Measurements from ENCODE around the gene PXMP4. TPM values are rescaled to one million over a fixed set of nuclear protein-coding genes. Genes with fewer than 3 reads are reported as not detected.

Gene PXMP4
- total and polyA plus RNA-seq, 9 of the 15 experiments (the other 6 are each of a cell fraction or from before 2014, with no cell fraction given), result 4.8 to 29.1 (median 6.8) TPM

GRCh38 chr20:33666293-33667244, 53.5 kb downstream of the PXMP4 start, which contains the start of gene ACTL10:
Gene ACTL10 (plus strand): TSS chr20:33666943. CDS start chr20:33667498, 555 bp downstream.
- CTCF ChIA-PET (ENCODE audit: low intra/inter-chr PET ratio), result interaction anchor here (0.7 kb wide), 1 partner anchor 65 kb away, joined by 3 read pairs; the partner anchor contains the start of gene ZNF341
- H2AFZ ChIP-seq (ENCODE audit: low read depth, low read length), result no peak within 1 kb of the TSS
- peaks cover under 1% of the 10 kb centered on the region; the same call in 1 of the 2 replicates for H4K20me1 ChIP-seq (replicated peaks; ENCODE audit: control insufficient read depth, insufficient read depth, low read length)
- POLR2A ChIA-PET, result interaction anchor here (0.5 to 5.4 kb wide), 10 partner anchors 8 to 242 kb away, joined by 3 to 51 read pairs (median 4); partner anchors contain the start of gene PXMP4
- H3K36me3 ChIP-seq (ENCODE audit: control insufficient read depth, insufficient read depth, low read length), result peaks cover 46% of the 10 kb centered on the region; the same call in 2 of the 3 replicates
- H3K9me1 ChIP-seq (ENCODE audit: control insufficient read depth, insufficient read depth, low read length), result no peaks in the 10 kb centered on the region
- intact Hi-C loops (cut with micrococcal nuclease) (loop anchor here (2.0 kb wide), 1 partner anchor 66 kb away; no protein-coding TSS in a partner anchor), in situ Hi-C loops (cut with MboI) (loop anchor here (5.0 kb wide), 1 partner anchor 61 kb away; no protein-coding TSS in a partner anchor)
- H3K9ac ChIP-seq (ENCODE audit: insufficient read depth in 1 of 2, low read depth in 2 of 2, low read length in 2 of 2), result peak within 1 kb of the TSS; percentile 12 to 84; a peak in 2 of 4 replicates
- H3K27me3 ChIP-seq (ENCODE audit: control insufficient read depth in 2 of 2, insufficient read depth in 2 of 2, low read length in 2 of 2), result no peaks in the 10 kb centered on the region
- no peak within 1 kb of the TSS for H3K4me3 ChIP-seq
- no peaks in the 10 kb centered on the region for H3K9me3 ChIP-seq (replicated peaks; ENCODE audit: control insufficient read depth, insufficient read depth, low read depth, low read length)
- H3K27ac ChIP-seq (ENCODE audit: extremely low read depth, low read depth, low read length), result peak within 1 kb of the TSS; percentile 41; the same call in 2 of the 3 replicates
- peaks cover 21 to 63% of the 10 kb centered on the region in 2 experiments; a peak in 4 of 5 replicates for H3K4me1 ChIP-seq (replicated peaks in 1 of 2; ENCODE audit: control insufficient read depth in 2 of 2, insufficient read depth in 2 of 2, low read length in 2 of 2)
- peaks cover 26% of the 10 kb centered on the region for H3K79me2 ChIP-seq (ENCODE audit: control insufficient read depth, insufficient read depth, low read length)
- ATAC-seq (peak; percentile 89), DNase-seq (ENCODE audit: extremely low read depth in 1 of 4, low spot score in 3 of 4) (peak; percentile 82 to 98 (median 88)), FAIRE-seq (peak; percentile 99)
- peak within 1 kb of the TSS; percentile 61 for H3K4me2 ChIP-seq (ENCODE audit: insufficient read depth, low read length)
- WGBS (ENCODE audit: insufficient coverage, low coverage, missing lambda C conversion rate), result 25% methylated on average over 38 of the region's 50 CpGs
- no TSS peak for BruUV-seq (replicated peaks)
- TF ChIP-seq DMBX1 (CRISPR knock-in tag; IDR thresholded peaks at IDR 0.05; ENCODE audit: borderline replicate concordance) (no peak), POLR2A (conservative IDR thresholded peaks at IDR 0.05) (peak; percentile 47; the same call in 1 of the 2 replicates), ZFX (CRISPR knock-in tag; IDR thresholded peaks at IDR 0.05) (peak; percentile 78), HNRNPL (IDR thresholded peaks at IDR 0.05; ENCODE audit: low read depth, low read length) (no peak), BHLHE40 (IDR thresholded peaks at IDR 0.05; ENCODE audit: low read length) (peak; percentile 32; the same call in 1 of the 2 replicates), ZNF12 (CRISPR knock-in tag; IDR thresholded peaks at IDR 0.05) (0 out of 2 replicates have a peak, but pooled peaks have one; percentile 42), SUPT5H (IDR thresholded peaks at IDR 0.05) (peak; percentile 47; the same call in 1 of the 2 replicates), CCNT2 (IDR thresholded peaks at IDR 0.05; ENCODE audit: borderline replicate concordance, extremely low read depth, insufficient read length, low read depth, low read length) (peak; percentile 26), YBX1 (IDR thresholded peaks at IDR 0.05) (no peak), HLTF (IDR thresholded peaks at IDR 0.05) (no peak), NBN (IDR thresholded peaks at IDR 0.05; ENCODE audit: low read depth) (peak; percentile 75), E2F3 (CRISPR knock-in tag; IDR thresholded peaks at IDR 0.05) (0 out of 2 replicates have a peak, but pooled peaks have one; percentile 29), TCF15 (CRISPR knock-in tag; IDR thresholded peaks at IDR 0.05) (no peak), HNRNPLL (IDR thresholded peaks at IDR 0.05; ENCODE audit: low read depth, low read length, poor library complexity, severe bottlenecking) (peak; percentile 48), MIER1 (IDR thresholded peaks at IDR 0.05; ENCODE audit: low read depth) (no peak), ZBTB33 (CRISPR knock-in tag; IDR thresholded peaks at IDR 0.05) (peak; percentile 98), ZNF699 (CRISPR knock-in tag; IDR thresholded peaks at IDR 0.05; ENCODE audit: insufficient replicate concordance) (no peak), TCF3 (CRISPR knock-in tag; IDR thresholded peaks at IDR 0.05) (no peak), ELF2 (CRISPR knock-in tag; IDR thresholded peaks at IDR 0.05) (no peak), ZNF3 (CRISPR knock-in tag; IDR thresholded peaks at IDR 0.05) (no peak), POU5F1 (IDR thresholded peaks at IDR 0.05; ENCODE audit: borderline replicate concordance, low read depth, low read length, partially characterized antibody) (no peak)
